ENCODE measurements around the gene ZNF384.

The ZNF384 gene

DNA sequence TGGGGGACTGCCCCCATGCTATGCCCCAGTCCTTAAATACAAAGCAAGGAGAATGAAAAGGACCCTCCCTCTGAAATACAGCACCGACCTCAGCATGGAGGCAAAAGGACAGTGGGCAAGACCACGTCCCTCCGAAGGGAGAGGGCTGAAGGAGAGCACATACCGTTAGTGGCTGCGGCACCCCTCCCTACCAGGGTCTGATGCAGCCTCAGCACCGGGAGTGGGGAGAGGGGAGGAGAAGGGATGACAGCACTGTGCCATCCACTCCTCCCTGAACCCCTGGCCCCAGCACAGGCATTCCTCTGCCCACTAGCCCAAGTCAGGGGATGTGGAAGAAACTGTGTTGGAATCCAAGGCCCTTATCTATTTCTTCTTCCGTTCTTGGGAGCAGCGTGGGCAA is 38.3 kb downstream of the ZNF384 start:
- no peak overlapping the region for H3K4me3 ChIP-seq (ENCODE audit: low read depth, low read length)
- no peak for DNase-seq (ENCODE audit: low read depth)
- no peak for TF ChIP-seq CTCF (IDR thresholded peaks at IDR 0.05; ENCODE audit: insufficient read depth, low read depth, low read length, missing control alignments)

DNA sequence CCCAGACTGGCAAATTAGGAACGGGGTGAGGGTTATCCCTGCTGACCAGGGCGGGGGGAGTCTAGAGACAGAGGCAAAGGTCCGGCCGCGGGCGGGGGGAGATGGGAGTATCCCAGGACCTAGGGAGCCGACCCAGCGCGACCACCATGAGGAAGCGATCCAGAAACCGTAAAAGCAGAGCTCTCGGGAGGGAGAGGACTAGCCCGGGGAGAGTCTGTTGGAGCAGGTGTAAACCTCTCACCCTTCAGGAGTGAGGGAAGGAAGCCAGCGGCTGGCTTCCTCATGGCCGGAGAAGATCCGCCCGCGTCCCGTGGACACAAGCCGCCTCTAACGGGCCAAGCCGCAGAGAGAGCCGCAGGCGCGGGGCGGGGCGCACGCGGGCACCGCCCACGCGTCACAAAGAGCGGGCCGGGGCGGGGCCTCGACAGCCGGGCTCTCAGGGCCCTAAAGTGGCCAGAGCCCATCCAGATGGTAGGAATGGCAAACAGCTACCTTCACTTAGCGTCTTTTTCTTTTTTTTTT is 42.0 kb downstream of the ZNF384 start, which contains the start of gene ACRBP:
Gene ACRBP, minus strand, starts transcription at position 350 of the 522 bp plus-strand sequence. Its CDS starts 66 bp downstream, at position 284.
- peak within 1 kb of the TSS; percentile 42 for H3K4me3 ChIP-seq (ENCODE audit: low read depth, low read length)
- no peak for TF ChIP-seq CTCF (IDR thresholded peaks at IDR 0.05; ENCODE audit: insufficient read depth, low read depth, low read length, missing control alignments)
- peak; percentile 62 for DNase-seq (ENCODE audit: low read depth)

- peak overlapping the region; percentile 42 for H3K4me3 ChIP-seq (ENCODE audit: low read depth, low read length)
- no peak for DNase-seq (ENCODE audit: low read depth)
- TF ChIP-seq CTCF (IDR thresholded peaks at IDR 0.05; ENCODE audit: insufficient read depth, low read depth, low read length, missing control alignments): no peak
Observed at GRCh38 chr12:6646276-6647082, 42.7 kb downstream of the ZNF384 start.

GRCh38 chr12:6644903-6645302 is 44.3 kb downstream of the ZNF384 start:
- no peak for TF ChIP-seq CTCF (IDR thresholded peaks at IDR 0.05; ENCODE audit: insufficient read depth, low read depth, low read length, missing control alignments)
- H3K4me3 ChIP-seq (ENCODE audit: low read depth, low read length): no peak overlapping the region
- no peak for DNase-seq (ENCODE audit: low read depth)

- no peak for TF ChIP-seq CTCF (IDR thresholded peaks at IDR 0.05; ENCODE audit: insufficient read depth, low read depth, low read length, missing control alignments)
Observed at GRCh38 chr12:6644257-6644596, 44.9 kb downstream of the ZNF384 start.

GRCh38 chr12:6643569-6644256 is 45.5 kb downstream of the ZNF384 start:
- H3K4me3 ChIP-seq (ENCODE audit: low read depth, low read length): no peak overlapping the region
- TF ChIP-seq CTCF (IDR thresholded peaks at IDR 0.05; ENCODE audit: insufficient read depth, low read depth, low read length, missing control alignments): no peak
- DNase-seq (ENCODE audit: low read depth): no peak

More at GRCh38 chr12:6644257-6644596, 44.9 kb downstream of the ZNF384 start:
- H3K4me3 ChIP-seq (ENCODE audit: low read depth, low read length): no peak overlapping the region
- DNase-seq (ENCODE audit: low read depth): no peak

Data from GM12865 (cell line).